NCI-H510A treated with DMSO at 0.1 percent for 48 hours (cell line): Measurements from ENCODE around the gene TDG.
"Not testable (repeated sequence)": the region's sequence is repeated elsewhere in the genome, so short reads cannot be mapped to it uniquely, and the experiment has no call there.

Source experiments
- DNase-seq: peaks from one replicate; lab custom pipeline; 2025; lab: John Stamatoyannopoulos, UW

TDG gene

DNA sequence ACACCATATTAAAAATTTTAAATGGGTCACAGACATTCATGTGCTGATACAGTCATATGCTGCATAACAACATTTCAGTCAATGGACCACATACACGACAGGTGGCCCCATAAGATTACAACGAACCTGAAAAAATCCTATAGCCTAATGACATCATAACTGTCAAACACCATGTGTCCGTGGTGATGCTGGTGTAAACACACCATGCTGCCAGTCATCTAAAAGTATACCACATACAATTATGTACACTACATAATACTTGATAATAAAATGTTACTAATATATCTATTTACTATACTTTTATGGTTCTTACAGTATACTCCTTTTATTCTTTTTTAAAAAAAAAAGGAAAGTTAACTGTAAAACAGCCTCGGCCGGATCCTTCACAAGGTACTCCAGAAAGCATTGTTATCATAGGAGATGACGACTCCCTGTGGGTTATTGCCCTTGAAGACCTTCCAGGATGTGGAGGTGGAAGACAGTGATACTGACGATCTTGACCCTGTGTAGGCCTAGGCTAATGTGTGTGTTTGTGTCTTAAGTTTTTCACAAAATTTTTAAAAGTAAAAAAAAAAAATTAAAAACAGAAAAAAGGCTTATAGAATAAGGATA, 5.0 kb upstream of the TDG start:
- no peak for DNase-seq

DNA sequence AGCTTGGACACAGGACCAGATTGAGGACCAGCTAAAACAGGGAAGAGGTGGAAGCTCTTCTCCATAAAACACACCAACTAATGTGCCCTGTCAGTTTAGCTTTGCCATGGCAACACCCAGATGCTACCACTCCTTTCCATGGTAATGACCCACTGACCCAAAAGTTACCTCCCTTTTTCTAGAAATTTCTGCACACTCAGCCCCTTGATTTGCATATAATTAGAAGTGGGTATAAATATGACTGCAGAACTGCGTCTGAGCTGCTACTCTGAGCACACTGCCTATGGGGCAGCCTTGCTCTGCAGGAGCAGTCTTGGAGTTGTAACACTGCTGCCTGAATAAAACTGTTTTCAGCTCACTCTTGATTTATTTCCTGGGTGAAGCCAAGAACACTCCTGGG, 3.2 kb upstream of the TDG start:
- DNase-seq = no peak

DNA sequence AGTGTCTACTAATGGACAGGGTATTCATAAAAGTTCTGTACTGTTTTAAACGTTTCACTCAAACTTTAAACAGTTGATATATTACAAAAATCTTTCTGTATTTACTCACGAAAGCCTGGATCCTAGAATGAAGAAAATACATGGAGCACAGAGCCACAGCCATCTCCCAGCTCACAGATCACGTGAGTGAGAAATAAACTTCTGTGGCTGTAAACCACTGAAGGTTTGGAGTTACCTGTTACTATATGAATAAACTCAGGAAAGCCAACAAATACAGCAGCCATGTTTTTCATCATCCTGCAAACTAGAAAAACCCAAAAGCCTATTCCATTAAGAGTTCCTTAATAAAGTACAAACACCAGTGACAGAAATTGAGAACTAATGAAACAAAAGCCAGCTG, 867 bp upstream of the TDG start:
- no peak for DNase-seq

DNA sequence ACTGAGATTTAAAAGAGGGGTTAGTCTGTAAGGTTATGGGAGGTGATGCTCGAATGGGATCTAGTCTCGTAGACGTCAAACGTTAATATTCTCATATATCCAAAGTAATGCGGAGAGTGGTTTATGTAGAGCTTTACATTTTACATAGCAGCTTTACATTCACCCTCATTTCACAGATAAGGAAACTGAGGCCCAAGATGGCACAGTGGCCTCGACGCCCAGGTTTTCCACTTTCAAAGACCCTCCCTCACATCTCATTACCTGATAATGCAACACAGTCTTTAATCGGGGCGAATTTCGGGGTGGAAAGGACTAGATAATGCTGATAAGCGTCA, 450 bp upstream of the TDG start:
- DNase-seq = no peak

DNA sequence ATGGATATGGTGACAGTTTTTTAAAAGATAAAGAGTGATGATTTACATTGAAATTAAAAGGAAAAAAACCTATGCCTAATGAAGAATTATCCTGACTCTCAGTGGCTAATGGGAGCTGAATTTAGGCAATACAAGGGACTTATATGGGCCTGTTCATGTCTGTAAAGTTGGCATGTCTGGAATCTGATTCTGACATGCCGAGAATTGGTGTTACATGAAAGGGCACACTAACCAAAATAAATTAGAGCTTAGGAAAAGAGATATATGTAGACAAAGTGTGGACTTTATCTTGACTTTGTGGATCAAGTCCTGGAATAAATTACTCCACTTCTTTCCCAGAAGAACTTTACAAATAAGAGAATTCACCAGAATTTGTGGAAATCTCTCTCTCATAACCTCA, 1.1 kb downstream of the TDG start:
- DNase-seq = no peak

DNA sequence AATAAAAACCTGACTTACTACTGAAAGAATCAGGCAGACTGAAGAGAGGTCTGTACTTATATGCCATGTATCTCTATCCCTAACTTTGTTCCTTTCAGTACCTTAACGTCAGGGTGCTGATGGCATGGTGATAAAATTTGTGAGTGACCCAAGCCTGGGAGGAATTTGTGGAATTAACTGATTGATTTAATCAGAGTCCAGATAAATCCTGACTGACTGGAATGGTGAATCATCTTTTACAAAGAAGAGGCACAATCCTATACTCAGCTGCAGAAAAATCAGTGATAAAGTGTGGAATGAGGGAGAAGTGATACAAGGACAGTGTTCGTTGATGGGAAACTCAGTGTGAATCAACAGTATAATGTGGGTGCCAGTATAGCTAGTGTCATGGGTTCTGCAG, 3.7 kb downstream of the TDG start:
- DNase-seq = no peak

DNA sequence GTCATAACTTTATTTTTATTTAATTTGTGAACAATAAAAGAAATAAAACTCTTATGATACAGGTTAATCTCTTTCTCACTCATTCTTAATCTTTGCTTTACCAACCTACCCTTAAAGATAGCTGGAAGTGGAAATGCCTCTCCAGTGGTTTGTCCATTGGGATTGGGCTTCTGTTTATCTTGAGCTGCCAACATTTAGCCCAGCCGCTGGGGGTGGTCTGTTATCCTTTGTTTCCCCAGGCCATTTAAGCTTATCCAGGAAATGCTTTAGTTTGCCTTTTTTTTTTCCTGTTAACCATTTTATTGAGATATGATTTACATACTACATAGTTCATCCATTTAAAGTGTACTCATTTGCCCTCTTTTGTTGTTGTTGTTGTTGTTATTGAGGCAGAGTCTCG, 8.2 kb downstream of the TDG start:
- no peak for DNase-seq

DNA sequence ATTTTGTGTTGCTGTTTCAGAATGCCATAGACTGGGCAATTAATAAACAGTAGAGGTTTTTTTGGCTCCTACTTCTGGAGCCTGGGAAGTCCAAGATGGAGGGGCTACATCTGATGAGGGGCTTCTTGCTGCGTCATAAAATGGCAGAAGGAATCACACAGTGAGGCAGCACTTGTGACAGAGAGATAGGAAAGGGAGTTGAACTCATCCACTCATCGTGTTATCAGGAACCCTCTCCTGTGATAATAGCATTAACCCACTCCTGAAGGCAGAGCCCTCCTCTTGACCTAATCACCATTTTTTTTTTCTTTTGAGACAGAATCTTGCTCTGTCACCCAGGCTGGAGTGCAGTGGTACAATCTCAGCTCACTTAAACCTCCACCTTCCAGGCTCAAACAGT, 9.7 kb downstream of the TDG start:
- DNase-seq = no peak

DNA sequence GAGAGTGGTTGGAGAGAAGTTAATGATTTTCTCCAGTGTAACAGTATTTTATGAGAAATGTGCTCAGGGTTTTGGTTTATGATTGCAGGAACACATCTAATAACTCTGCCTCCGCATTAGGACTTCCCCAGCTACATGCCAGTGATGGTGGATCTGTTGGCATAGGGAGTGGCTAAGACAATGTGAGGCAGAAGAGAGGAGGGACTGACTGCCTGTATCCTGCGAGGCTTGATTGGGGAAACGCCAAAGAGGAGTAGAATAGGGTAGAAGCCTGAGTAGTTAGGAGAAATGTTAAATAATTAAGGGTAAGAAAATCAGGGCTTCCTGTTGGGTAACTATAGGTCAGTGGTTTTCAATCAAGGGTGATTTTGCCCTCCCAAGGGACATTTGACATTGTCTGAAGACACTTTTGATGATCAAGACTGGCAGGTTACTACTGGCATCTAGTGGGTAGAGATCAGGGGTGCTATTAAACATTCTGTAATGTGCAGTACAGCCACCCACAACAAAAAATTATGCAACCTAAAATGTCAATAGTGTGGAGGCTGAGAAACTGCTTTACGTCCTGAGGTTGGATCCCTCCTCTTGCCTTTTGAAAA, 12.8 kb downstream of the TDG start:
- no peak for DNase-seq

DNA sequence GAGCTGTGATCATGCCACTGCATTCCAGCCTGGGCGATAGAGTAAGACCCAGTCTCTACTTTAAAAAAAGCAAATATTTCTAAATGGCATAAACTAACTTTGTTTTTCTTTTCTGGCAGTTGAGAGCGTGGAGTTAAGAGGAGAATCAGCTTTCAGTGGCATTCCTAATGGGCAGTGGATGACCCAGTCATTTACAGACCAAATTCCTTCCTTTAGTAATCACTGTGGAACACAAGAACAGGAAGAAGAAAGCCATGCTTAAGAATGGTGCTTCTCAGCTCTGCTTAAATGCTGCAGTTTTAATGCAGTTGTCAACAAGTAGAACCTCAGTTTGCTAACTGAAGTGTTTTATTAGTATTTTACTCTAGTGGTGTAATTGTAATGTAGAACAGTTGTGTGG, 21.2 kb downstream of the TDG start:
- DNase-seq = no peak

DNA sequence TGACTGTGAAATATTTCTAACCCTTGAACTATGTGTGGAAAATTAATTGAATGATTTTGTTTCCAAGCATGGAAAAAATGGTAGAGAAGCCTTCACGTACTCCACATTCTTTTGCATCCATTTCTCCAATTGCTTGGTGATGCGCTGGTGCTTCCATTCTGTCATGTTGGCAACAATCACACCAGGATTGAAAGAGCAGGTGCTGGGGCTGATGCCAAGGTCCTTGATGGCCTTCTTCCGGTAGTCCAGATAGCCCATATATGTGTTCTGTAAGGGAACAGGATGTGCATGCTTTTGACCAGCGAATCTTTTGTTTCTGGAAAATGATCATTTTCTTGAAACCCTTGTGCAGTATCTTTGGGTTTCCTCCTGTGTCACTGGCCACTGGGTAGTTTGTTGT, 28.6 kb downstream of the TDG start:
- DNase-seq = no peak

DNA sequence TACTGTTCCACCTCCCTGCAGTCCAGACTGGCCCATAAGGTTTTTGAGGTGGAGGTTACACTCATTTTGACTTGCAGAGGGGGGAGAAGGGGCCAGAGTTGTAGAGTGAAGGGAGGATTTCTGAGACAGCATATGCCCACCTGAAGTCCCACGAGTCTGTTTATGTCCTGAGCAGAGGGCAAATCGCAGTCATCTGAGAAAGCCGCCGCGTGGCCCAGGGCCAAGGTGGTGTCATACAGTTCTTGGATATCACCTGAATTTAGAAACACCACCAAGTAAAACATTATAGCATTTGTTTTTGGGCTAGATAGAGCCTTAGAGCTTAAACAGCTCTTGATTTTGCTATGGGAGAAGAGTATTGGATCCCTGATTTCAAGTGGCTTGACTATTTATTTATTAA, 30.9 kb downstream of the TDG start:
- no peak for DNase-seq

DNA sequence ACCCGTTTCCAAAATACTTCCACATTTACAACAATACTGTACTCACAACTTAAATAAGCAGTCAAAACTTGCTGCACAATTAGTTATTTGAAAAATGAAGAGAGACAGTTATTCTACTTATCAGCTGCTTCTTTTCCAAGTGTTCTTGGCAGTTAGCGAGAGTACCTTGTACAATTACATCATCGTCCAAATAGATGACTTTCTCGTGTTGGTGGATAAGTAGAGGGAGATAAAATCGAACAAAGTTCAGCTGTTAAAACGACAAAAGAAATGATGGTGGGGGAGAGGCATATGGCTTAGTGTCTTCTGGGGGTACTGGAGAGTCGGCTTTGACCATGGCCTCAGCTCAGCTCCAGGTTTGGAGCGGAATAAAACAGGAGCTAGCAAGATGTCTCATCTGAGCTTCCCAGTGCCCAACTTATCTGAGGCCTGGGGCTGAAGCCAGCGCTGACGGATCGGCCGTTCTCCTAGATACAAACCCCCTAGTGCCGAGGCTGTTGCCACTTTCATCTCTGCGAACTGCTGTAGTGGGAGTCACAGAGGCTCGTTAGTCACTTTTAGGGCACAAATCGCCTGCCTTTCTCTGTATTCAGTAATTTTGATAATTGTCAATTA, 31.7 kb downstream of the TDG start:
- DNase-seq = no peak

DNA sequence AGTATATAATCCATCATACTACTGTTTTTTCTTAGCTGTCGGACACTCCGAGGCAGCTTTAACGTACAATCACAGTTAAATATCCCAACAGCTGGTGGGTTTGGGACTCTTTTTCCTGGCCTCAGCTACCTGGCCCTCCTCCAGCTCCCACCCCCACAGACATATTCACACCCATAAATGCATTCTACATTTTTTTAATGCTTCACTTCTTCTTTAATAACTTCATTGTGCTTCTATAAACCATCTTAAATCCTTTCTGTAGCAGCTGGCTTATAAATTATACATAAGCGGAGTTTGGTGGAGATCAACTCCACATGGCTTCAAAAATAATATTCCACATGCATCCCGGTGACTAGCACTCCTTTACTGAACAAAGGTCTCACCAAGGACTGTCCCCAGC, 33.3 kb downstream of the TDG start:
- DNase-seq = no peak

DNA sequence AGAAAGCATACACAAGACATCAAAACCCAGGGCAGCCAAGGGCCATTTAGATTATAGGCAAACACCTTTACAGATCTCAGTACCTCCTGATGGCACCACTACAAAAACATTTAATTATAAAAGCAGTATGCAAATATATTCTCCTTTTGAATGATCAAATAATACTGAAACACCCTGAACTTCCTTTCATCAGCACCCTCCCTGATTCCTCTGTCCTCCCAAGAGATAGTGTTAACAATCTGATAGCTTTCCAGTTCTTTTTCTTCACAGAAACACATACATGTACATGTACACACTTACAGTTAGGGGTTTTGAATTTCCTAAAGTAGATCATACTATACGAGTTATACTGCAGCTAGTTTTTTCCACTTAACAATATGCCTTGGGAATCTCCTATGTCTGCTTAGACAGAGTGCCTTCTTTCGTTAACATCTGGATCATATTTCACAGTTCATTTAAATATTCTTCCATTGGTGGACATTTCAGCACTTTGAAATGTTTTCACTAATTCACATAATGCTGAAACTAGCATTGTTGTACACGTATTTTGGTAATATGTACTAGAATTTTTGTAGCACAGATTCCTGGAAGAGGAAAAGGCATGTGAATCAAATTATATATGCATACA, 35.2 kb downstream of the TDG start:
- no peak for DNase-seq

DNA sequence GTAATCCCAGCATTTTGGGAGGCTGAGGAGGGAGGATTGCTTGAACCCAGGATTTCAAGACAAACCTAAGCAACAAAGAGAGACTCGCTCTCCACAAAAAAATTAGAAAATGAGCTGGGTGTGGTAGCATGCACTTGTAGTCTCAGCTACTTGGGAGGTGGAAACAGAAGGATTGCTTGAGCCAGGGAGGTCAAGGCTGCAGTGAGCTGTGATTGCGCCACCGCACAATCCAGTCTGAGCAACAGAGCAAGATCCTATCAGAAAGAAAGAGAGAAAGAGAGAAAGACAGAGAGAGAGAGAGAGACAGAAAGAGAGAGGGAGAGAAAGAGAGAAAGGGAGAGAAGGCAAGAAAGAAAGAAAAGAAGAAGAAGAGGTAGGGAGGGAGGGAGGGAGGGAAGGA, 37.0 kb downstream of the TDG start:
- no peak for DNase-seq

DNA sequence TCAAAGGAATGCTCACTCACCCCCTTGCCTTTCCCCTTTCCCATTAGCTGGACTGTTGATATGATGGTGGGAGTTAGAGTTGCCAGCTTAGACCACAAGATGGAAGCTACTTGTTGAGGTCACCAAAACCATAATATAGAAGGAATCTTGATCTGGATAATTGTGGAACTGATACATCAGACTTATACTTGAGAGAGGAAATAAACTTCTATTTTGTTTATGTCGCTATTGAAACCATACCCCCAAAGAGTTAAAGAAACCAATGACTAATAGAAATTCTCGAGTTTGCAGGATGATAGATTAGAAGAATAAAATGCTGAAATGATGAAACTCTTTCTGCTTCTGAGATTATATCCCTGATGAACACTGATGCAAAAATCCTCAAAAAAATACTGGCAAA, 37.9 kb downstream of the TDG start:
- no peak for DNase-seq

DNA sequence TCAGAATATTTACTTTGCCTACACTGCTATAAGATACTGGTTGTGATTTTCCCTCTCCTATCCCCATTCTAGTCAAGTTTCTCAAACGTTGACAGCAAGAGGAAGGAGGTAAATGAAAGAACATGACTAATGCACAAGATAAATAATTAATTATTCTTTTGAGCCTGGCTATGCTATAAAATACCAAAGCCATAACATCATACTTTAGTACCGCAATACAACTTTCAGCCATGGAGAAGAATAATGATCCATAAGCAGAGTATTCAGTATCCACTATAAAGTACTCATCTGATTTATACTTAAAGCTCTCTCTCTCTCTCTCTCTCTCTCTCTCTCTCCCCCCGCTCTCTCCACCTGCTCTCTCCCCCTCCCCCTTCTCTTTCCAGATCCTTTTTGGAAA, 41.3 kb downstream of the TDG start:
- DNase-seq = no peak

DNA sequence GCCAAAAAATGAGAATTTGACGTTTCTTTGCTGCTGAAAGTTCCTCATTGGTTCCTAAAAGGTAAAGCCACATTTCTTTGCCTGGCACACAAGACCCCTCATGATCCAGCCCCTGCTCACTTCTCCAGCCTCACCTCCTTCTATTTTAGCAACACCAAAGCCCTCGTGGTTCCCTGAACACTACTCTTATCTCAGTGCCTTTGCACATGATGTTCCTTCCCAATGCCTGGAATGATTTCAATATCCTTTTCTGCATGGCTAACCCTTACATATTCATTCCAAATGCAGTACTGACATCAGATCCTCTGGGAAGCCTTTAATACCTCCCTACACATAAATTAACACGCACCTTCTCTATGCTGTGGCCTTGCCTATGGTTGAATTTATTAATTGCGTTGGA, 44.4 kb downstream of the TDG start:
- DNase-seq = no peak

DNA sequence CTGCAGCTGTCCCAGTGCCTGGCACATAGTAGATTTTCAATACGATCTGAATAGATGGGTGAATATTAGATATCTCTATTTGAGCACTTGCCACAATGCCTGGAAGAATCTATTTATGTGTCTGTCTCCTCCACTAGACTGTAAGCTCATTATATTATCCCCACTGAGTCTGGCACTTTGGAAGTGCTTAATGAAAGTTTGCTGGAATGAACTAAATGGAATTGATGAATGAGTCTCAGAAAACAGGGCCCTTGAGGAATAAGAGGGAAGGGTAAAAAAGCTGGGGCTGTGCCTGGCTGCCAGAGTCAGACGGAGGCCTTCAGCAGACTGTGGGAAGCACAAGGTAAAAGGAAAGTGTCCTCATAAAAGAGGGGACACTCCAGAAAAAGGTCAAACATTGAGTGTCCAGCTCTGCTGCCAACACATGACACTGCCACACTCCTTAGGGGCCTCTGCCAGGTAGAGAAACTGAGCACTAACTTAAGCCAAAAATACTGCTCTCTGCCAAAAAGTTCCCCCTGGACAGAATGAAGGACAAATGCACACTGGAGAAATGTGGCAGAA, 45.0 kb downstream of the TDG start:
- DNase-seq = no peak

DNA sequence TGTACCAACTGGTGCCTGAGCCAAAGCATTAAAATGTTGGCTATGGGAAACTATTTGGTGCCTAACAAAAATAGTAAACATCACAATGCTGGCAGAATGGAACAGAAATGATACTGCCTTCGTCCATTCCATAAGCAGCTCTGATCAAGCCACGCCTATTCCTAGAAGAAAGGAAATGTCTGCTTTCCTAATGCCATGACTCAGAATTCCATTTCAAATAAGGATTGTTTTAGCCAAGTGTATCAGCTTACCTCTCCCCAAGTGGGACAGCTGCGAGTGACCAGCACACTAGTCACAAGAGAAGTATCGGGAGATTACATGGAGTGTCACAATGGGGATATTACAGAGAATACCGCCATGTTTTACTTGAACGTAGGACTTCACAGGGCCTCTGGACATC, 45.6 kb downstream of the TDG start:
- DNase-seq = no peak

DNA sequence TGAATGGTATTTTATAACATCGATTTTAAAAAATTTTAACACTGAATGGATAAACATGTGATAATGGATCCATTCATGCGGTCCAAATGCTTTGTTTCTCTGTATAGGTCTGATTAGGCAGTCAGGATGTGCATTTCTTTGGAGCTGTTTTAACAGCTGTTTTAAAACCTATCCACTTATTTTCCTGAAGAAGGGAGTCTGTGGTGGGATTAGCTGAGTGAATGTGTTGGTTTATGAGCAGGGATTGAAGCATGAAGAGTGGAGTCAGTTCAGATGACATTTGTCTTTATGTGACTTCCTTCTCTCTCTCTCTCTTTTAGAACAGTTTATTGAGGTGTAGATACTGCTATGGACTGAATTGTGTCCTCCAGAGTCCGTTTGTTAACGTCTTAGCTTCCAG, 46.7 kb downstream of the TDG start:
- DNase-seq = no peak

DNA sequence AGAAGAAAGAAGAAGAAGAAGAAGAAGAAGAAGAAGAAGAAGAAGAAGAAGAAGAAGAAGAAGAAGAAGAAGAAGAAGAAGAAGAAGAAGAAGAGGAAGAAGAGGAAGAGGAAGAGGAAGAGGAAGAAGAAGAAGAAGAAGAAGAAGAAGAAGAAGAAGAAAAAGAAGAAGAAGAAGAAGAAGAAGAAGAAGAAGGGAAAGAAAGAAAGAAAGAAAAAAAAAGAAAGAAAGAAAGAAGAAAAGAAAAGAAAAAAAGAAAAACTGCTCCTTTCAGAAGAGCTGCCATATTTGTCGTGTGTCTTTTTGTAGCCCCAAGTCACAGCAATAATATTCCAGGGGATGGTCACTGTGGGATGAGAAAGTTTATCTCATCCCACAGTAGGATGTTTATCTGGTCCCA, 56.2 kb downstream of the TDG start:
- DNase-seq = not testable (repeated sequence)

DNA sequence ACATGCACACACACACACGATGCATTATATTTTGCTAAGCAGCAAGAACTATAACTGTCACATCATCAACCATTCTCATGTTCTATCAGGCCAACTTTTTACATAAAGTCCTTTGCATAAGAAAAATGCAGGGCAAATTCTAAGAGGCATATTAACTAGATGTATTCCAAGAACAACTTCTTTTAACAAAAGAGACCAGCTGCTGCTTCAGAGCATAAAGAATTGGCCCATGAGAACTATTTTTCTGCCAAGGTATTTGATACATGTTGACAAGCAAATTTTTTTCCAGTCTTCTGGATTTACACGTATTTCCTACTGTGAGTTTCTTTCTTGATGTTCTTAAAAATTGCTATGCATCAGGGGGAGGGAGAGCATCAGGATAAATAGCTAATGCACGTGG, 57.1 kb downstream of the TDG start:
- no peak for DNase-seq
